Panc1 (cell line): ENCODE measurements around the gene SMCO1. TPM values are rescaled to one million over a fixed set of nuclear protein-coding genes. Genes with fewer than 3 reads are reported as not detected.

Experiments
- ATAC-seq: fragments of 200-7000 bp; cut with Tn5 transposase; 2 replicates; pipeline ENCODE4 v1.9.1; 2020; ENCODE audit warnings: mild to moderate bottlenecking, moderate library complexity
- BruUV-seq: library from RNA; stranded (reverse); fragments of 400-500 nt; replicated peaks from 2 replicates; lab custom pipeline; 2021; lab: Mats Ljungman, UMichigan
- CTCF ChIA-PET: fragments of 300-600 bp; sonication (Branson Sonifier 250); formaldehyde crosslinking; loops from one replicate; lab custom pipeline; 2022; ENCODE audit warnings: antibody characterized with exemption; lab: Charles Lee
- POLR2A ChIA-PET: fragments of 300-600 bp; sonication (Branson Sonifier 250); formaldehyde crosslinking; loops from one replicate; lab custom pipeline; 2022; ENCODE audit warnings: antibody characterized with exemption; lab: Charles Lee
- DNase-seq: peaks from one replicate; pipeline ENCODE4 v3.0.0-alpha.2; 2010; ENCODE audit warnings: low read depth, low spot score
- H3K27ac ChIP-seq: 2 replicates; pipeline ENCODE4 v1.5.1; 2011; ENCODE audit warnings: mild to moderate bottlenecking, low read length, inconsistent platforms
- H3K27me3 ChIP-seq: fragments of 200-500 bp; sonication (Bioruptor generic); 2 replicates; pipeline ENCODE4 v1.6.0; 2014; ENCODE audit warnings: low read length, inconsistent platforms; ENCODE audit not compliant: control insufficient read depth, insufficient read depth
- H3K36me3 ChIP-seq: fragments of 200-500 bp; sonication (Bioruptor generic); 2 replicates; pipeline ENCODE4 v1.5.1; 2014; ENCODE audit warnings: inconsistent platforms, mild to moderate bottlenecking, low read length, moderate library complexity; ENCODE audit not compliant: control insufficient read depth, insufficient read depth
- H3K4me1 ChIP-seq: 2 replicates; pipeline ENCODE4 v1.5.1; 2011; ENCODE audit warnings: inconsistent platforms, mild to moderate bottlenecking, low read length, moderate library complexity; ENCODE audit not compliant: control insufficient read depth, insufficient read depth
- H3K4me3 ChIP-seq, 2 experiments: 2 replicates each; pipeline ENCODE4 v1.5.1; 2011 to 2012; ENCODE audit warnings: low read depth in 2 of 2, low read length in 2 of 2, mild to moderate bottlenecking in 2 of 2, inconsistent platforms in 1 of 2, moderate library complexity in 1 of 2
- H3K9me3 ChIP-seq: fragments of 200-500 bp; sonication (Bioruptor generic); 2 replicates; pipeline ENCODE4 v1.5.1; 2014; ENCODE audit warnings: low read depth, mild to moderate bottlenecking, inconsistent platforms, low read length, moderate library complexity; ENCODE audit not compliant: control insufficient read depth, insufficient read depth
- CTCF ChIP-seq: fragments of 450-650 bp; IDR thresholded peaks from 2 replicates; pipeline ENCODE4 v1.5.1; 2017; ENCODE audit warnings: mild to moderate bottlenecking
- REST ChIP-seq, 2 experiments: IDR thresholded peaks; 2 replicates each; pipeline ENCODE4 v1.6.1; 2011 to 2012; ENCODE audit warnings: low read depth in 2 of 2, control low read depth in 1 of 2, low read length in 1 of 2, mild to moderate bottlenecking in 1 of 2, moderate library complexity in 1 of 2; ENCODE audit not compliant: insufficient read depth in 1 of 2
- TCF7L2 ChIP-seq: IDR thresholded peaks from 2 replicates; pipeline ENCODE4 v1.6.1; 2011; ENCODE audit warnings: mild to moderate bottlenecking, low read depth, low read length, inconsistent platforms
- in situ Hi-C: cut with HindIII; loops from 2 replicates; pipeline ENCODE4 v1.10.0; 2016; ENCODE audit warnings: low sequenced_read_pairs, low pct_unique_long_range_greater_than_20kb
- intact Hi-C: fragments of 100-400 bp; cut with micrococcal nuclease; formaldehyde crosslinking; loops from one replicate; pipeline ENCODE4 v1.10.0; 2022; ENCODE audit not compliant: unreplicated experiment
- total RNA-seq: library from RNA; stranded (reverse); gene quantifications from one replicate; pipeline ENCODE4 v1.2.1, GENCODE V29; 2021; ENCODE audit not compliant: unreplicated experiment

SMCO1 gene
- total RNA-seq, 1 experiment from 2014 or later, result not detected

GRCh38 chr3:196525141-196525540 lies 10.0 kb upstream of the SMCO1 start:
- BruUV-seq, result no TSS peak
- H3K9me3 ChIP-seq, result no peaks in the 10 kb centered on the region
- no peaks in the 10 kb centered on the region for H3K36me3 ChIP-seq
- no peaks in the 10 kb centered on the region for H3K27me3 ChIP-seq
- no peak for TF ChIP-seq CTCF
- TF ChIP-seq REST (IDR thresholded peaks at IDR 0.05; ENCODE audit: insufficient read depth in 1 of 2, low read depth in 2 of 2, low read length in 1 of 2), result no peak
- ATAC-seq (no peak), DNase-seq (no peak)
- in situ Hi-C loops, result no loop called here
- no peak overlapping the region for H3K27ac ChIP-seq
- ChIA-PET CTCF (interaction anchor here (0.6 to 0.9 kb wide), 2 partner anchors 304 to 307 kb away, joined by 5 to 8 read pairs; no protein-coding TSS in a partner anchor), POLR2A (interaction anchor here (0.6 kb wide), 1 partner anchor 272 kb away, joined by 6 read pairs; no protein-coding TSS in a partner anchor)
- no peaks in the 10 kb centered on the region for H3K4me1 ChIP-seq
- intact Hi-C loops, result loop anchor here (2.0 to 10.0 kb wide), 2 partner anchors 160 to 450 kb away; no protein-coding TSS in a partner anchor
- no peak overlapping the region for H3K4me3 ChIP-seq

- intact Hi-C loops (loop anchor here (2.0 to 10.0 kb wide), 3 partner anchors 160 to 502 kb away; no protein-coding TSS in a partner anchor), in situ Hi-C loops (no loop called here)
- H3K4me1 ChIP-seq, result no peaks in the 10 kb centered on the region
- H3K4me3 ChIP-seq, result no peak overlapping the region
- H3K27ac ChIP-seq, result no peak overlapping the region
- no TSS peak for BruUV-seq
- H3K9me3 ChIP-seq, result no peaks in the 10 kb centered on the region
- DNase-seq, result no peak
- TF ChIP-seq CTCF (peak; percentile 89), TCF7L2 (no peak)
- POLR2A ChIA-PET, result interaction anchor here (0.6 kb wide), 1 partner anchor 225 kb away, joined by 3 read pairs; no protein-coding TSS in a partner anchor
- H3K27me3 ChIP-seq, result no peaks in the 10 kb centered on the region
- H3K36me3 ChIP-seq, result no peaks in the 10 kb centered on the region
- CTCF ChIA-PET, result interaction anchor here (0.6 to 1.1 kb wide), 2 partner anchors 160 to 306 kb away, joined by 3 to 5 read pairs; no protein-coding TSS in a partner anchor
- peak; percentile 87 for ATAC-seq
Observed at GRCh38 chr3:196524527-196524926, 9.4 kb upstream of the SMCO1 start.
